GM18505 (cell line): ENCODE measurements around the gene HOXD10.

ENCODE experiments used
- ATAC-seq: cut with Tn5 transposase; IDR thresholded peaks from one replicate; pipeline ENCODE4 v1.9.1; 2021; ENCODE audit not compliant: unreplicated experiment
- POLR2A ChIP-seq: IDR thresholded peaks from 4 replicates; pipeline ENCODE4 v1.6.1; 2011; ENCODE audit warnings: borderline replicate concordance; ENCODE audit not compliant: insufficient read depth, insufficient read length; ENCODE audit errors: extremely low read depth

HOXD10 gene

GRCh38 chr2:176139661-176140512 is 23.3 kb downstream of the HOXD10 start:
- TF ChIP-seq POLR2A, result no peak
- no peak for ATAC-seq

- peak; percentile 92 for ATAC-seq
- TF ChIP-seq POLR2A, result no peak
Observed at GRCh38 chr2:176140513-176141317, 24.1 kb downstream of the HOXD10 start.

GRCh38 chr2:176142281-176142680 is 25.7 kb downstream of the HOXD10 start:
- TF ChIP-seq POLR2A, result no peak
- no peak for ATAC-seq

- ATAC-seq, result no peak
- TF ChIP-seq POLR2A, result no peak
Observed at GRCh38 chr2:176145085-176145969, 28.7 kb downstream of the HOXD10 start.

GRCh38 chr2:176146101-176146500 is 29.5 kb downstream of the HOXD10 start:
- TF ChIP-seq POLR2A, result no peak
- ATAC-seq, result no peak

- no peak for TF ChIP-seq POLR2A
- no peak for ATAC-seq
Observed at GRCh38 chr2:176146645-176147044, 30.1 kb downstream of the HOXD10 start.

GRCh38 chr2:176147210-176147799 is 30.7 kb downstream of the HOXD10 start:
- TF ChIP-seq POLR2A, result no peak
- no peak for ATAC-seq

- no peak for ATAC-seq
- TF ChIP-seq POLR2A, result no peak
Observed at GRCh38 chr2:176147800-176148496, 31.4 kb downstream of the HOXD10 start.

GRCh38 chr2:176148751-176149421 is 32.3 kb downstream of the HOXD10 start:
- ATAC-seq, result no peak
- no peak for TF ChIP-seq POLR2A

- no peak for ATAC-seq
- no peak for TF ChIP-seq POLR2A
Observed at GRCh38 chr2:176149481-176149938, 32.9 kb downstream of the HOXD10 start.

- ATAC-seq, result no peak
- TF ChIP-seq POLR2A, result no peak
Observed at GRCh38 chr2:176149939-176150583, 33.5 kb downstream of the HOXD10 start.
